Skeletal muscle tissue (tissue), 4 donors: ENCODE measurements around the gene SNX33. TPM values are rescaled to one million over a fixed set of nuclear protein-coding genes. Genes with fewer than 3 reads are reported as not detected.

Experiments used
- H3K27ac ChIP-seq: one replicate; pipeline ENCODE4 v1.7.0; 2013; ENCODE audit warnings: mild to moderate bottlenecking, low read depth, low read length, inconsistent platforms
- H3K27me3 ChIP-seq, 3 donors: one replicate each; pipeline ENCODE4 v1.7.0; 2013; ENCODE audit warnings: low read length in 3 of 3; ENCODE audit not compliant: control insufficient read depth in 3 of 3, insufficient read depth in 3 of 3
- H3K36me3 ChIP-seq, 3 donors: one replicate each; pipeline ENCODE4 v1.7.0; 2013; ENCODE audit warnings: low read length in 3 of 3; ENCODE audit not compliant: control insufficient read depth in 3 of 3, insufficient read depth in 3 of 3
- H3K4me1 ChIP-seq, 3 donors: one replicate each; pipeline ENCODE4 v1.7.0; 2013; ENCODE audit warnings: low read length in 3 of 3, mild to moderate bottlenecking in 3 of 3; ENCODE audit not compliant: control insufficient read depth in 3 of 3, insufficient read depth in 3 of 3
- H3K4me3 ChIP-seq, 3 donors: one replicate each; pipeline ENCODE4 v1.7.0; 2013; ENCODE audit warnings: low read length in 3 of 3
- H3K9ac ChIP-seq, 3 donors: one replicate each; pipeline ENCODE4 v1.7.0; 2013; ENCODE audit warnings: low read length in 3 of 3, mild to moderate bottlenecking in 3 of 3, moderate library complexity in 2 of 3, low read depth in 1 of 3
- H3K9me3 ChIP-seq, 3 donors: one replicate each; pipeline ENCODE4 v1.7.0; 2013; ENCODE audit warnings: low read length in 3 of 3; ENCODE audit not compliant: control insufficient read depth in 3 of 3
- total RNA-seq: library from RNA; depleted of rRNA; stranded (reverse); fragments of >200 nt; gene quantifications from one replicate; pipeline ENCODE4 v1.2.3, GENCODE V29; 2014
- donor health status: Osteomylitis.

Gene SNX33
- total RNA-seq, 1 donor from 2014 or later = 8.4 TPM

GRCh38 chr15:75641603-75642002, 6.1 kb upstream of the SNX33 start:
- no peak overlapping the region for H3K27ac ChIP-seq
- no peak overlapping the region for H3K9ac ChIP-seq
- peaks cover 0 to 3% (median 0%) of the 10 kb centered on the region in 3 donors for H3K36me3 ChIP-seq
- H3K4me3 ChIP-seq = no peak overlapping the region
- H3K27me3 ChIP-seq = no peaks in the 10 kb centered on the region
- H3K9me3 ChIP-seq = no peaks in the 10 kb centered on the region
- H3K4me1 ChIP-seq = peaks cover 29 to 44% (median 36%) of the 10 kb centered on the region in 3 donors

GRCh38 chr15:75644376-75644775, 3.3 kb upstream of the SNX33 start:
- H3K27me3 ChIP-seq = peaks cover 0 to 5% (median 0%) of the 10 kb centered on the region in 3 donors
- no peak overlapping the region for H3K27ac ChIP-seq
- H3K9me3 ChIP-seq = no peaks in the 10 kb centered on the region
- no peak overlapping the region for H3K4me3 ChIP-seq
- H3K36me3 ChIP-seq = peaks cover 0 to 3% (median 0%) of the 10 kb centered on the region in 3 donors
- H3K4me1 ChIP-seq = peaks cover 28 to 48% (median 31%) of the 10 kb centered on the region in 3 donors
- no peak overlapping the region for H3K9ac ChIP-seq

GRCh38 chr15:75646112-75646943, 1.4 kb upstream of the SNX33 start:
- Histone ChIP-seq H3K4me3 (peak overlapping the region; percentile 86 to 90 (median 87)), H3K9me3 (no peaks in the 10 kb centered on the region), H3K27me3 (peaks cover 0 to 5% (median 0%) of the 10 kb centered on the region in 3 donors), H3K9ac (peak overlapping the region; percentile 83 to 95 (median 86)), H3K4me1 (peaks cover 40 to 51% (median 43%) of the 10 kb centered on the region in 3 donors), H3K36me3 (peaks cover 0 to 4% (median 3%) of the 10 kb centered on the region in 3 donors), H3K27ac (peak overlapping the region; percentile 89)

DNA sequence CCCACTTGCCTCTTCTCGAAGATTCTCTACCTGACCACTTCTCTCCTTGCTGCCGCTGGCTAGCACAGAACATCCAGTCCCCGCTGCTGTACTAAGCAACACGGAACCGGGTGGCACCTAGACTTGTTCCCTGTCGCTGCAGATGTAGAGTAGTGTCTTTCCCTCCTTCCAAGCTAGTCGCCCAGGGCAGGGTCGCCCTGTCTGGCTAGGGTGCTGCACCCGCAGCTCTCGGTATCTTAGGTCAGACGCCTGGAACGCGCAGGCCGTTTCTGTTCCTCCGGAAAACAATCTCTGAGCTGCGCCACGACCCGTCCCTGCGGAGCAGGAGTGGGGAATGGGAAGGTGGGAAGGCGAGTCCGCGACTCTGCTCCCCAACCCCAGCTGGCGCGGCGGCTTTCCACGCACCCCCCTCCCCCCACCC, 758 bp upstream of the SNX33 start:
- peaks cover 45 to 57% (median 50%) of the 10 kb centered on the region in 3 donors for H3K4me1 ChIP-seq
- peaks cover 0 to 4% (median 4%) of the 10 kb centered on the region in 3 donors for H3K36me3 ChIP-seq
- peak overlapping the region; percentile 83 to 95 (median 86) for H3K9ac ChIP-seq

DNA sequence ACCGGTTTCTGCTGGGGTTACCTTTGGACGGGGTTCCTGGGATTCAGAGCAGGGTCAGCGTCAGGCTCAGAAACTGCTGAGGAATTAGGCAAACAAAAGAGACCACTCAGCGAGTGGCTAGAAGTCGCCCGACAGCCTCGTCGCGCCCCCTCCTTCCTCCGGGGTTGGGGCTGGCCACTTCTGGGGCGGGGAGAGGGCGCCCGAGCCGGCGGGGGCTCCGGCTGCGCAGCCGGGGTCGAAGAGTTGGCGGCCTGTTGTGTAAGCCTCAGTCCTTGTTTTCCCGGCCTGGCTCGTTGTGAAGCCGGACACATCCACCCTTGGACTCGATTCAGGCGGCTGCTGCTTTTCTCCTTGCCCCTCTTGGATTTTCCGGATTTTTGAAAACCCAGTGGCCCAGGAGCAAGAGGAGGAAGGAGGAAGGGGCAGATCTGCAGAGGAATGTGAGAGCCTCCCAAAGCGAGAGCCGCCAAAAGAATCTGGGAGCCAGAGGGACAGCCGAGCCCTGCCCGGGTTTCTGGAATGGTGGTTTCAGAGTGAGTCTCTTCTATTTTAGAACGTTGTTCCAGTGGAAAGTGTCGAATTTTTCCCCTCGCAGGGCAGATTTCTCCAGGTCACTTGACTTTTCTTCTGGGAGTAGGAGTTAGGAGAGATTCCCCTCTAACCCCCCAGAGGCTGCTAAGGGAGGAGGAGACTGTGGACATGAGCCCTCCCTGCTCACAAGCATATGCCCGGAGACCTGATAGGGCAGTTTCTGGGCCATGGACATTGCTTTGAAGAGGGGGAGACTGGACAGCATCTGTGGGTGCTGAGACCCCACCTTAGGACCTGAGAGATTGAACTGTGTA, 666 bp downstream of the SNX33 start:
- peak overlapping the region; percentile 89 for H3K27ac ChIP-seq
- peaks cover 0 to 5% (median 4%) of the 10 kb centered on the region in 3 donors for H3K36me3 ChIP-seq
- peaks cover 58 to 69% (median 62%) of the 10 kb centered on the region in 3 donors for H3K4me1 ChIP-seq
- peaks cover 0 to 5% (median 0%) of the 10 kb centered on the region in 3 donors for H3K27me3 ChIP-seq
- peak overlapping the region; percentile 83 to 95 (median 86) for H3K9ac ChIP-seq
- no peaks in the 10 kb centered on the region for H3K9me3 ChIP-seq
- H3K4me3 ChIP-seq = peak overlapping the region; percentile 86 to 90 (median 87)

More for the DNA sequence above, 758 bp upstream of the SNX33 start:
- H3K9me3 ChIP-seq = no peaks in the 10 kb centered on the region
- H3K4me3 ChIP-seq = peak overlapping the region; percentile 86 to 90 (median 87)
- H3K27ac ChIP-seq = peak overlapping the region; percentile 89
- peaks cover 0 to 5% (median 0%) of the 10 kb centered on the region in 3 donors for H3K27me3 ChIP-seq

GRCh38 chr15:75649045-75649761, 1.5 kb downstream of the SNX33 start:
- H3K27ac ChIP-seq = peak overlapping the region; percentile 89
- peak overlapping the region; percentile 83 to 95 (median 86) for H3K9ac ChIP-seq
- peaks cover 0 to 5% (median 0%) of the 10 kb centered on the region in 3 donors for H3K27me3 ChIP-seq
- peaks cover 0 to 5% (median 5%) of the 10 kb centered on the region in 3 donors for H3K36me3 ChIP-seq
- H3K4me1 ChIP-seq = peaks cover 61 to 75% (median 65%) of the 10 kb centered on the region in 3 donors
- H3K9me3 ChIP-seq = no peaks in the 10 kb centered on the region
- H3K4me3 ChIP-seq = peak overlapping the region; percentile 86 to 90 (median 87)

DNA sequence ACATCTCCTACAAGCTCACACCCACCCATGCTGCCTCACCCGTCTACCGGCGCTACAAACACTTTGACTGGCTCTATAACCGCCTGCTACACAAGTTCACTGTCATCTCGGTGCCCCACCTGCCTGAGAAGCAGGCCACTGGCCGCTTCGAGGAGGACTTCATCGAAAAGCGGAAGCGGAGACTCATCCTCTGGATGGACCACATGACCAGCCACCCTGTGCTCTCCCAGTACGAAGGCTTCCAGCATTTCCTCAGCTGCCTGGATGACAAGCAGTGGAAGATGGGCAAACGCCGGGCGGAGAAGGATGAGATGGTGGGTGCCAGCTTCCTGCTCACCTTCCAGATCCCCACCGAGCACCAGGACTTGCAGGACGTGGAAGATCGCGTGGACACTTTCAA, 2.1 kb downstream of the SNX33 start:
- peak overlapping the region in 1 of 3 donors; percentile 45 for H3K9ac ChIP-seq
- peak overlapping the region; percentile 18 to 90 (median 87) for H3K4me3 ChIP-seq
- peaks cover 0 to 7% (median 5%) of the 10 kb centered on the region in 3 donors for H3K36me3 ChIP-seq
- no peak overlapping the region for H3K27ac ChIP-seq
- H3K27me3 ChIP-seq = peaks cover 0 to 5% (median 0%) of the 10 kb centered on the region in 3 donors
- peaks cover 66 to 81% (median 71%) of the 10 kb centered on the region in 3 donors for H3K4me1 ChIP-seq
- no peaks in the 10 kb centered on the region for H3K9me3 ChIP-seq

DNA sequence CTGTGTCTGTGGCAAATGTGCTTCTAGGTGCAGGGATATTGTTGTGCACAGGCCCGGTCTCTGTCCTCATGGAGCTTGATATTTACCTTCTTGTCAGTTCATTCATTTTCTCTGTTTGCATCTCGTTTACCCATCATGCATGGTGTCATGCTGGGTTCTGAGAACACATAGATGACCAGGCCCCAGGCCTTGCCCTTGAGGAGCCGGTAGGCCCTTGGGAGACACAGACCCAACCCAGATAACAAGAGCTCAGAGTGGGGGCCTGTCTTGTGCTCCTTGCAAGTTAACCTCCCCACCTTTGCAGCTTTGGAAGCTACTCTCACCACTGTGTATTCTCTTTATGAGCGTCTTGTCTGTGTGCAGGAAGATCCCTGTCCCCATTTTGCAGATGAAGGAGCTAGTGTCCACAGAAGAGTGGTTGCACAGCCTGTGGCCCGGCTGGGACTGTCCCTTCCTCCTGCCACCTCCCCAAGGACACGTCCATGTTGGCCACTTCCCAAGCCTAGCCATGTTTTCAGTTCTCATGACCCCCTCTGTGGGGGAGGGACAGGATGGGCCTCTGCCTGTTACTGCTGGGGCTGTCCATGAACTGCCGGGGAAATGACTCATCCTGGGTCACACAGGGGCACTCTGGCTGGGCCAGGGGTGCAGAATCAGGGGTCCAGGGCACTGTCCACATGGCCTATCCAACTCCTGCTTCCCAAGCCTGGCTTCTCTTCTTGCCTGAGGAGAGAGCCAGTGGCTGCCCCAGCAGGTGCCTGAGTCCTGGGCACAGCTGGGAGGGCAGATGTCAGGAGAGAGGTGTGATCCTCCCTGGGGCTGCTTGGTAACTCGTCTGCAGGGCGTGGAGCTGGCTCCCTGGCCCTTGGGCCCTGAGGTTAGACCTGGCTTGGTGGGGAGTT, 3.4 kb downstream of the SNX33 start:
- H3K9ac ChIP-seq = peak overlapping the region in 2 of 3 donors; percentile 45 to 60
- H3K36me3 ChIP-seq = peaks cover 0 to 10% (median 8%) of the 10 kb centered on the region in 3 donors
- H3K4me1 ChIP-seq = peaks cover 68 to 80% (median 75%) of the 10 kb centered on the region in 3 donors
- peak overlapping the region; percentile 46 to 90 (median 61) for H3K4me3 ChIP-seq
- peak overlapping the region; percentile 47 for H3K27ac ChIP-seq
- no peaks in the 10 kb centered on the region for H3K9me3 ChIP-seq
- peaks cover 0 to 5% (median 0%) of the 10 kb centered on the region in 3 donors for H3K27me3 ChIP-seq
